GM21367 (cell line): Measurements from ENCODE around the gene FBXL2.
"Not testable (repeated sequence)": the region's sequence is repeated elsewhere in the genome, so short reads cannot be mapped to it uniquely, and the experiment has no call there.

ENCODE experiments used
- ATAC-seq: cut with Tn5 transposase; IDR thresholded peaks from one replicate; pipeline ENCODE4 v1.9.1; 2021; ENCODE audit not compliant: unreplicated experiment

Gene FBXL2

DNA sequence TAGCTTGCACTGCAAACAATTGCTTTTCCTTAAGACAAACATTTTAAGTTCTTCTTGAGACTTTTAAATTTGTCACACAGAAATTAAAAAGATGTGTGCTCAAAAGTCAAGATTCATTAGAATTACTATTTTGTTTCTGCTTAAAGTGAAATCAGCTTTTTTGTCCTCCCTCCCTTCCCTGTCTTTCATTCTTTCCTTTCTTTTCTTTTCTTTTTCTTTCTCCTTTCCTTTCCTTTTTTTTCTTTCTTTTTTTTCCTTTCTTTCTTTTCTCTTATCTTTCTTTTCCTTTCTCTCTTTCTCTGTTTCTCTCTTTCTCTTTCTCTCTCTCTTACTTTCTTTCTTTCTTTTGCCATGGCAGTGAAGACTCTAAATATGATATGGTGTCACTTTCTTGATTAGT lies 37.8 kb downstream of the FBXL2 start:
- no peak for ATAC-seq

DNA sequence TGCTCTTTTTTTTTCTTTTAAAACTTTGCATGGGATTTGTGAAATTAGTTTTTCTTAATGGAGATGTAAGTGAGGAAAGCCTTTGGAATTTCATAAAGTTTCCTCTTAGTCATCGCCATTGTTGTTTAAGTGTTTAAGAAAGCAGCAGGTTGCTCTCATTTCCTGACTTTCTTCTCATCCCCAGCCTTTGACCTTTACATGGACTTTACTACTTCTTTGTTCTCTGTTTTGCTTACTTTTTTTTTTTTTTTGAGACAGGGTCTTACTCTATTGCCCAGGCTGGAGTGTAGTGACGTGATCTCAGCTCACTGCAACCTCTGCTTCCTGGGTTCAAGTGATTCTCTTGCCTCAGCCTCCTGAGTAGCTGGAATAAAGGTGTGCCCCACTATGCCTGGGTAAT lies 38.6 kb downstream of the FBXL2 start:
- ATAC-seq = no peak

- no peak for ATAC-seq
Measured at GRCh38 chr3:33317963-33318709, 40.9 kb downstream of the FBXL2 start.

DNA sequence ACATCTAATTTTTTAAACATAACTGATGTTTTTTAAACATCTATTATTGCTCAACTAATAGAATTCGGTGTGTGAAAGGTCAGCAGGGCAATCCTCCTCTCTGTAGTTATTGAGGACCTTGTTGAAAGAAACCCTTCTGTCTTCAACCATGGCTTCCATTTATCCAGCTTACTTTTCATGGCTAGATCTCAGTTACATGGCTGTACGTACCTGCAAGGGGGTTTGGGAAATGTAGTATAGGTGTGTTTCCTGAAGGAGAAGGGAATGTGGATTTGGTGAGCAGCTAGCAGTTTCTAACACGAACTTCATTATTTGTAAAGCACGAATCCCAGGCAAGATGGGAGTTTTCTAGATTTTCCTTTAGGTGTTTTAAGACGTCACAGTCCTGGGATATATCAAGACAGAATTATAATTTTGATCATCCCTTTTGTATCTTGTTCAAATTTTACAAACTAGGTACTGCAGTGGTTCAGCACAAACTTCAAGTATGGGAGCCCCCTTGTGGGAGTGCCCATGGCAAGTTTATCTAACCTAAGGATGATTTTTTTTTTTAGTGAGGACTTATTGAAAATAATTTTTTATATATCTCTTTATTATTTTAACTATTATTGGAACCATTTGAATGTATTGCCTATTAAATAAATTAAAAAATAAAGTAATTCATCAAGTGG lies 41.6 kb downstream of the FBXL2 start:
- ATAC-seq = no peak

- ATAC-seq = no peak
Measured at GRCh38 chr3:33322412-33322811, 45.2 kb downstream of the FBXL2 start.

- no peak for ATAC-seq
Measured at GRCh38 chr3:33331414-33331813, 54.2 kb downstream of the FBXL2 start.

- no peak for ATAC-seq
Measured at GRCh38 chr3:33334364-33334763, 57.1 kb downstream of the FBXL2 start.

- not testable (repeated sequence) for ATAC-seq
Measured at GRCh38 chr3:33338936-33339465, 61.8 kb downstream of the FBXL2 start.

- ATAC-seq = no peak
Measured at GRCh38 chr3:33339758-33340157, 62.5 kb downstream of the FBXL2 start.

DNA sequence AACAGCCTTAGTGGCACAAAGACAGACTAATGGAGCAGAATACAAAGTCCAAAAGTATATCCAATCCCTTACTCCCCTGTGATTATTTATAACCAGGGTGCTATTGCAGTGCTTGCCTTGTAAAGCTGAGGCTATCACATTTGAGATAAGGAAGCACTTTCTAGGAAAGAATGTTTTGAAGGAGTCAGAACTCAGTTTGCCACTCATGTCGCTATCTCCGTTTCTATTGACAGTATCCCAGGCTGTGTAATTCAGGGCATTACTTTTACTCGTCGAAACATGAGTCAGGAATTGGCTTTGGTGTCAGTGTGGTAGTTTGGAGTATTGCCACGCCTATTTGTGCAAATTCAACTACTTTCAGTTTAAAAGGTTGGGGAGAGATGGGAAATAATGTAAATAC lies 78.4 kb downstream of the FBXL2 start:
- ATAC-seq = no peak

DNA sequence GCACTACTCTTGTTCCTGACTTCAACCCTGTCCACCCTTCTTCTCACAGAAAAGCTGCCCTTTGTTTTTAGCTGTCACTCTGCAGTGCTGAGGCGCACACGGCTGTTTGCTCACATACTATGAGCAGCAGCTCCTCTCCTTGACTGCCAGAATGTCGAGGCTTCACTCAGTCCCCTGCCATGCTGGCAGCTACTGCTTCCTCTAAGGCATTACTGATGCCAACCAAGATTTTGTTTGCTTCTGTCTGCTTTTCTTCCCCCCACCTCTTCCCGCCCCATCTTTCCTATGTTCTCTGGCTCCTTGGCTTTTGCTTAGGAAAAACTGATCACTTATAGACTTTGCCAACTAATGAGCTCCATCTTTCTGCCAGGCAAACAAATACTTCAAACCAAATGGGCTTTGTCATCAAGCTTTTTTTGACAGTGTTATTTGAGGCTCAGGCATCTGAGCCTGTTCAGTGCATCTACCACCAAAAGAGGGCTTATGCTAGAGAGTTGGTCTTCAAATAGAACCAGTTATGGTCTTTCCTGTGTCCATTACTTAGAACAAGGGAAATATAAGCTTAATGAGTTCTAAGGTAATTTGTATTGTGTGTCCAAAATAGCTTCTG lies 81.0 kb downstream of the FBXL2 start:
- ATAC-seq = no peak

- ATAC-seq = no peak
Measured at GRCh38 chr3:33360136-33360825, 83.0 kb downstream of the FBXL2 start.

GRCh38 chr3:33363113-33363800 lies 86.0 kb downstream of the FBXL2 start:
- ATAC-seq = no peak

- ATAC-seq = no peak
Measured at GRCh38 chr3:33364060-33364459, 86.8 kb downstream of the FBXL2 start.

GRCh38 chr3:33364531-33365128 lies 87.4 kb downstream of the FBXL2 start:
- no peak for ATAC-seq

GRCh38 chr3:33372218-33373081 lies 95.2 kb downstream of the FBXL2 start:
- peak; percentile 51 for ATAC-seq

- ATAC-seq = no peak
Measured at GRCh38 chr3:33373082-33373437, 95.8 kb downstream of the FBXL2 start.

DNA sequence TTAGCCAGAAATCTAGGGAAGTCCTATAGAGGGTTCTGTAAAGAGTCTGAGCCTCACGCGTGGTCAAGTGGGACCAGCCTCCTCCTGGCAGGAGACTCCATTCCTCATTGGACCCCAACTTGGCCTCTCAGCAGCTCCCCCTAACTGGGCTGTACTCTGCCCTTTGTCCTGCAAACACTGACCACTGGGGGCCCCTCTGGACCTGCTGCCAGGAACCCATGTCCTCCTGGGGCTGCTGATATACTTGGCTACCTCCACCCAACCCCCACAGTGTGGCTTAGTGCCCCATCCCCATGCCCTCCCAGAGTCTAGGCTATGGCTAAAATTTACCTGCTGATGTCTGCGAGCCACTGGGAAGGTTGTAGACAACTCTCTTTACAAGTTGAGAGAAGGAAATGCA lies 100.2 kb downstream of the FBXL2 start:
- no peak for ATAC-seq

- ATAC-seq = no peak
Measured at GRCh38 chr3:33377931-33378330, 100.7 kb downstream of the FBXL2 start.

DNA sequence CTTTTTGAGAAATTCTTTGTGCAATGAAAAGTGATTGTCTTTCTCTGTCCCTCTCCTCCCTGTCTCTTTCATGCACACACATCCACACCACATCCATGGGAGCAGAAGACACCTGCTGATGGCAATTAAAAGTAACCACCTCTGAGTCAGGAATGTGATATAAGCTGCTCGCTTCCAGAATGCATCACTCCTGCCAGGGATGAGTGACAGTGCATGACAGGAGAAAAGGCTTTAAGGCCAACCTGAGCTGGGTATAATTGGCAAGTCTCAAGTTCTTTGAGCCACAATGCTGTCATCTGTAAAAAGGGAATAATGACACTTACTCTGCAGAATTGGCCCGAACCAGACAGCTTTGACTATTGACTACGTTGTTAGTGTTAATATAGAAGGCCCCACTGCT lies 103.4 kb downstream of the FBXL2 start:
- no peak for ATAC-seq
